Measurements from ENCODE around the gene ZBTB22.

GRCh38 chr6:33278810-33279209 lies 38.7 kb downstream of the ZBTB22 start:
- no peak for TF ChIP-seq CTCF (IDR thresholded peaks at IDR 0.05; ENCODE audit: insufficient read depth, low read length)
- TF ChIP-seq POLR2AphosphoS5 (IDR thresholded peaks at IDR 0.05; ENCODE audit: low read depth), result no peak; the same call in 1 of the 2 replicates
- TF ChIP-seq REST (IDR thresholded peaks at IDR 0.05; ENCODE audit: insufficient replicate concordance, low read depth), result no peak
- no peak for TF ChIP-seq GABPA (IDR thresholded peaks at IDR 0.05; ENCODE audit: low read depth)
- no peak for TF ChIP-seq SPI1 (IDR thresholded peaks at IDR 0.05; ENCODE audit: borderline replicate concordance, low read depth)

Measured in HL-60 (cell line).